GM19397 (cell line): ENCODE results near the gene STARD3.
"Not testable (repeated sequence)": the region's sequence is repeated elsewhere in the genome, so short reads cannot be mapped to it uniquely, and the experiment has no call there.

Experiments used
- ATAC-seq: cut with Tn5 transposase; IDR thresholded peaks from one replicate; pipeline ENCODE4 v1.9.1; 2021; ENCODE audit warnings: mild to moderate bottlenecking, moderate library complexity; ENCODE audit not compliant: unreplicated experiment

The STARD3 gene

DNA sequence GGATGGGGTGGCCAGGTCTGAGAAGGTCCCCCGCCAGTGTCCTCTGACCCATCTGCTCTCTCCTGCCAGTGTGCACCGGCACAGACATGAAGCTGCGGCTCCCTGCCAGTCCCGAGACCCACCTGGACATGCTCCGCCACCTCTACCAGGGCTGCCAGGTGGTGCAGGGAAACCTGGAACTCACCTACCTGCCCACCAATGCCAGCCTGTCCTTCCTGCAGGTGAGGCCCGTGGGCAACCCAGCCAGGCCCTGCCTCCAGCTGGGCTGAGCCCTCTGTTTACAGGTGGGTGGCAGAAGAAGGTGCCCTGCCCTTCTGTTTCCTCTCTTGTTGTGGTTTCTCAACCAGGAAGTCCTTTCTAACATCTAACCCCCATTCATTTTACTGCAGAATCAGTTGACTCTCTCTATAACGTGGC, 70.0 kb downstream of the STARD3 start:
- no peak for ATAC-seq

DNA sequence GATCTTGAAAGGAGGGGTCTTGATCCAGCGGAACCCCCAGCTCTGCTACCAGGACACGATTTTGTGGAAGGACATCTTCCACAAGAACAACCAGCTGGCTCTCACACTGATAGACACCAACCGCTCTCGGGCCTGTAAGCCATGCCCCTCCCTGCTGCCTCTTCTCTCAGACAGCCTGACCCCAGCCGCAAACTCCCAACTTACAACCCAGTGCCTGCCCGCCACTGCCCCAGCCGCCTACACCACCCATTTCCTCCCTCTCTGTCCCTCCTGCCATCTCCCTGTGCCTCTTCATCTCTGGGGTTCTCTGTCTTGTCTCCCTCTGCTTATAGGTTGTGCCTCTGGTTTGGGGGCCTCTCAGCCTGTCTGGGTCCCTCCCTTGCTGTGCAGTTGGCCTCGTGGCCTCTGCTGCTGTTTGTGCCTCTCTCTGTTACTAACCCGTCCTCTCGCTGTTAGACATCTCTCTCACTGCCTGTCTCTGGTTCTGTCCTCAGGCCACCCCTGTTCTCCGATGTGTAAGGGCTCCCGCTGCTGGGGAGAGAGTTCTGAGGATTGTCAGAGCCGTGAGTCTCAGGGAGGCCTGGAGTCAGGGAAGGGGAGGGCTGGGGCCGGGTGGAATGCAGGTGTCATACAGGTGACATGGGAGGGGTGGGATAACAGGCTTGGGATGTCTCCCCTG, 72.5 kb downstream of the STARD3 start:
- no peak for ATAC-seq

DNA sequence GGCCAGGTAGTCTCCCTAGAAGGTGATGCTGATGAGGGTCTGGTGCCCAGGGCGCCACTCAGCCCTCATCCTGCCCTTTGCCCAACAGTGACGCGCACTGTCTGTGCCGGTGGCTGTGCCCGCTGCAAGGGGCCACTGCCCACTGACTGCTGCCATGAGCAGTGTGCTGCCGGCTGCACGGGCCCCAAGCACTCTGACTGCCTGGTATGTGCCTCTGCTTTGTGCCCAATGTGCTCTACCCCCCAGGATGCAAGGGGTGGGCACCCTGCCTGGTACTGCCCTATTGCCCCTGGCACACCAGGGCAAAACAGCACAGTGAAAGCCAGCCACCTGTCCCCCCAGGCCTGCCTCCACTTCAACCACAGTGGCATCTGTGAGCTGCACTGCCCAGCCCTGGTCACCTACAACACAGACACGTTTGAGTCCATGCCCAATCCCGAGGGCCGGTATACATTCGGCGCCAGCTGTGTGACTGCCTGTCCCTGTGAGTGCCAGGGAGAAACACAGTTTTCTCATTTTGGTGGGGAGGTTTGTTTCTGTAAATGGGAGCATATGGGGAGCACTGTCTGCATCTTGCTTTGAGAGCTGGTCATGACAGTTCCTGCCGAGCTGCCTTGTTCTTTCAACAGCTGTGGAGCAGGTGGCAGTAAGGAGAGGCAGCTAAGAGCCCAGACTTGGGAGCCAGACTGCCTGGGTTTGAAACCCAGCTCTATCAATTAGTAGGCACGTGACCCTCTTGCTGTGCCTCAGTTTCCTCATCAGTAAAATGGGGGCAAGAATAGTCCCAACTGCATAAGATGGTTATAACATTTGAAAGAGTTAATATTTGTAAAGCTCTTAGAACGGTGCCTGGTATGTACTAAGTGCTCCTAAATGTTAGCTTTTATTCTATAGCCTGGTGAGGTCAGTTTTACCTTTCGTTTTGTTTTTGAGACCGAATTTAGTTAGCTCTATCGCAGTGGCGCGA, 73.3 kb downstream of the STARD3 start:
- no peak for ATAC-seq

DNA sequence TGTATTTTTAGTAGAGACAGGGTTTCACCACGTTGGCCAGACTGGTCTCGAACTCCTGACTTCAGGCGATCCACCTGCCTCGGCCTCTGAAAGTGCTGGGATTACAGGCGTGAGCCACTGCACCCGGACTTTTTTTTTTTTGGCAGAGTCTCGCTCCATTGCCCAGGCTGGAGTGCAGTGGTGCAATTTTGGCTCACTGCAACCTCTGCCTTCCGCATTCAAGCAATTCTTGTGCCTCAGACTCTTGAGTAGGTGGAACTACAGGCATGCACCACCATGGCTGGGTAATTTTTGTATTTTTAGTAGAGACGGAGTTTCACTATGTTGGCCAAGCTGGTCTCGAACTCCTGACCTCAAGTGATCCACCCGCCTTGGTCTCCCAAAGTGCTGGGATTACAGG, 74.1 kb downstream of the STARD3 start:
- ATAC-seq: not testable (repeated sequence)

DNA sequence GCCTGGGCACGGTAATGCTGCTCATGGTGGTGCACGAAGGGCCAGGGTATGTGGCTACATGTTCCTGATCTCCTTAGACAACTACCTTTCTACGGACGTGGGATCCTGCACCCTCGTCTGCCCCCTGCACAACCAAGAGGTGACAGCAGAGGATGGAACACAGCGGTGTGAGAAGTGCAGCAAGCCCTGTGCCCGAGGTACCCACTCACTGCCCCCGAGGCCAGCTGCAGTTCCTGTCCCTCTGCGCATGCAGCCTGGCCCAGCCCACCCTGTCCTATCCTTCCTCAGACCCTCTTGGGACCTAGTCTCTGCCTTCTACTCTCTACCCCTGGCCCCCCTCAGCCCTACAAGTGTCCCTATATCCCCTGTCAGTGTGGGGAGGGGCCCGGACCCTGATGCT, 74.9 kb downstream of the STARD3 start:
- no peak for ATAC-seq
